NCI-H1092 treated with DMSO at 0.1 percent for 48 hours (cell line): ENCODE measurements around the gene RAI1.

ENCODE experiments used
- DNase-seq: peaks from one replicate; lab custom pipeline; 2025; lab: John Stamatoyannopoulos, UW

RAI1 gene

GRCh38 chr17:17719199-17719940, 38.1 kb downstream of the RAI1 start:
- no peak for DNase-seq

- DNase-seq: no peak
These were observed 38.8 kb downstream of the RAI1 start for GRCh38 chr17:17719966-17720543.

DNA sequence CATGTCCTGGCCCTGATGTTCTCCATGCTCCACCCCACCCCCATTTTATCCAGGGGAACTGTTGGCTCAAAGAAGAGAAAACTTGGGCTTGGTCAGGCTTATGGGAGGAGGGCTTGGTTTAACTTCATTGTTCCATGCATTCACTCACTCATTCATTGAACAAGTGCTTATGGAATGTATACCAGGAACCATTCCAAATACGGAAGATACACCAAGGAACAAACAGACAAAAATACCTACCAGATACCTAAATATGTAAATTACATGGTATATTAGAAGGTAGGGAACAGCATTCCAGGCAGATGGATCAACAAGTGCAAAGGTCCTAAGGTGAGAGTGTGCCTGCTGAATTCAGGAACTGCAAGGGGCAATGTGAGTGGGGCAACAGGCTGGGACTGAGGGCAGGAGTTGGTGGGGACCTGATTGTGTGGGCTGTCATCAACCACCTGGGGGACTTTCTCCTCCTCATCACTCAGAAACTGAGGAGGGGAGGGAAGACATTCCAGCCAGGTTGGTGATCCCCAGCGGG, 39.9 kb downstream of the RAI1 start:
- no peak for DNase-seq

DNA sequence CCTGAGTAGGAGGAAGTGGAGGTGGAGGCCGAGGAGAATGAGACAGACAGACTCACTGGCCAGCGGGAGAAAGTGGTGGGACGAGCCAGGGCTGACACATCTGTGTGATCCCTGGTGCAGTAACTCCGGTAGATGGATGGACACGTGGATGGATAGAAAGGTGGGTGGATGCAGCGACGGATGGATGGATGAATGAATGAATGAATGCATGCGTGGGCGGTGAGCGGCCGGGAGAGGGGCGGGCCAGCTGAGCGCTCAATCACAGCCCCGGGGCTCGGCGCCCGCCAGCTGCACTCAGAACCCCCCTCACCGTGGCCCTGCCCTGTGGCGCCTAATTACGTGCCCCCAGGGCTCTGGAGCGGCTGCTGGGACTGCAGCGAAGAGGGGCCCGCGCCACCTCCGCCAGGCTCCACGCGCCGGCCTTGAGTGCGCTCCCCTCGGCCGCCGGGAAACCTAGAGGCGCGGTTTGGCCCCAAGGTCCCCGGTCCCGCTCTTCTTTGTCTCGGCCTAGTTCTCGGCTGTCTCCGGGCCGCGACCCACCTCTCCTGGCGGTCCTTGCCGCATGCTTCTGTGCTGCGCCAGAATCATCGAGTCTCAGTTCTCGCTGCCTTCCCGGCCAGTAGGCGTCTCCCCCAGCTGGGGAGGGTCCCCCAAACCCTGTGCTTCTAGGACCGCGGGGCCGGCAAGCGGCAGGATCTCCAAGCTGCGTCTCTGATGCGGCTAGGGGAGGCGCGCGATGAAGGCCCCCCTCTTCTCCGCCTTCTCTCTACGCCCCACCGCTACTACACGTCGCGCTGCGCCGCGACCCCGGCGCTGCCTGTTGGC, 41.0 kb downstream of the RAI1 start:
- DNase-seq: peak; percentile 34

GRCh38 chr17:17722906-17723353, 41.7 kb downstream of the RAI1 start:
- DNase-seq: no peak

GRCh38 chr17:17723354-17724261, 42.4 kb downstream of the RAI1 start:
- peak; percentile 73 for DNase-seq

DNA sequence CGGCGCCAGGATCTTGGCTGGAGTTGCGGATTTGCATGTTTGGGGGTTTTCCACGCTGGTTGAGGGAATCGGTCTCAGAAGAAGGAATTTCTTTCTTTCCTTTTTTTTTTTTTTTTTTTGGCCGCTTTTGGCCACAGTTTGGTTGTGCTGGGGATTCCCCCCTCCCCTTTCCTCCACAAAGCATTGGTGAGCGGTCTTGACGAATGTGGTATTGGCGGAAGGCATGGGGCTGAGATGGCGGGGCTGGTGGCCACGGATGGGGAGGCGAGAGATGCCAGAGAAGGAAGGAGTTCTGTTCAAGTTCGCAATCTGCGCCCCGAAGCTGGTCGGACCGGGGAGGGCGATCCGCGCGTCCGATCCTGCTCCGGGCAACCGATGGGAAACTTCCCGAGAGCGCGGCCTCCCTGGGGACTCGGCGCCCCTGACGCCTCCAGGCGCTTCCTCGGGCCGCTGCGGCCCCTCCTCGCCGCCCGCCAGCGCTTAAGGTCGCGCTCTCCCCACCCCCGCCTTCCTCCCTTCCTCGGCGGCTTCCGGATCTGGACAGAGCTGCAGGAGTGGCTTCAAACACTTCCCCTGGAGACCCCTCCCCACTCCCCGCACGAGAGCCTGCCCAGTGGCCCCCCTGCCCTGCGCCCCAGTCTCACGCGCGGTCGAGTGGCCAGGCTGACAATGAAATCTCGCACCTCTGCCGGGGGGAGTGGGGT, 43.2 kb downstream of the RAI1 start:
- DNase-seq: no peak

DNA sequence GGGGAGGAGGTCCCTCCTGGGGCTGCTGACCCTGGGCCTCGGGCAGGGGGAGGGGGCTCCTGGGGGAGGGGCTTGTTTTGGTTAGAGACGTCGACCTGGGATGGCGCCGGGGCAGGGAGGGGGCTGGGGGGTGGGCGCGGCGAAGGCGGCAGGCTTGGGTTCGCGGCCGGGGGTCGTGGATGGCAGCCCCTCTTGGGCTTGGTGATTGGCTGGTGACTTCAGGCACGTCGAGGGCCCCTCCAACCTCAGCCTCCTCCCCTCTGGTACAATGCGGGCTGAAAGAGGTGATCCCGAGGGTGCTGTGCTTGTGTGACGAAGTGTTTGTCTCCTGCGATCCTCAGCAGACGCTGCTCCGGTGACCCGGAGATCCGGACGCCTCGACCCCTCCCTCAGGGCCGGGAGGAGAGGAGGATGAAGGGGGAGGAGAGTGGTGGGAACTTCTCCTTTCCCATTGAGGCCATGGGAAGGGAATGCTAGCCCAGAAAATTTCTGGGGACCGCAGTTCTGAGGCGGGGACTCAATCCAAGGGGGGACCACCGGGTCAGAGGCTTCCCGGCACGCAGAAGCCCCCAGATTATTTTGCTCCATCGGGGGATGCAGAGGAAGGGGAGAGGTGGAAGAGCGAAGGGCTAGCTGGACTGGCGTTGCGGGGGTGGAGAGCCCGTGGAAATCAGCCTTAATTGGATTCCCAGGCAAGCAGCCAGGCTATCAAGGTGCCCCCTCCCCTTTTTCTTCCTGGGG, 43.9 kb downstream of the RAI1 start:
- no peak for DNase-seq

- DNase-seq: no peak
These were observed 44.6 kb downstream of the RAI1 start for GRCh38 chr17:17725752-17726457.

GRCh38 chr17:17726458-17727060, 45.3 kb downstream of the RAI1 start:
- no peak for DNase-seq

DNA sequence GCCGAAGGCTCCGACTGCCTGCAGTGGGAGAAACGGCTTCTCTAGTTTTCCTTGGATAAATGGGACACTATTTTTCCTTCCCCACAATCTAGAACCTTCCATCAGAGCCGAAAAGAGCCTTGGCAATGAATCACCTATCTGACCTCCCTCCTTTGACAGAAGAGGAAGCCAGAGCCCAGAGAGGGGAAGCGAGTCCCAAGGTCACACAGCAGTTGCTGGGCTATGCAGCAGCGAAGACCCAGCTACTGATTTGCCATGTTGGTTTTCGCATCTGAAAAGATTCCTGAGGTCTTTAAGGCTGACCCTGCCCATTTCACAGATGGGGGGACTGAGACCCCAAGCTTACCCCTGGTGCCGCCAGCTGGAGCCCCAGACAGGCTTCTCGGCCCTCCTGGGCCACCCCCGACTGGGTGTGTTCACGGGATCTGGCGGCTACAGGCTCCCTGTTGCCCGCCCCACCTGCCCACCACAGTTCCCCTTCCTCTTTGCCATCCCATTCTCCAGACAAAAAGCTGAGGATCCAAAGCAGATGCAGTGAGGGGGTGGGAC, 45.9 kb downstream of the RAI1 start:
- DNase-seq: no peak

GRCh38 chr17:17728146-17728545, 46.9 kb downstream of the RAI1 start:
- no peak for DNase-seq

DNA sequence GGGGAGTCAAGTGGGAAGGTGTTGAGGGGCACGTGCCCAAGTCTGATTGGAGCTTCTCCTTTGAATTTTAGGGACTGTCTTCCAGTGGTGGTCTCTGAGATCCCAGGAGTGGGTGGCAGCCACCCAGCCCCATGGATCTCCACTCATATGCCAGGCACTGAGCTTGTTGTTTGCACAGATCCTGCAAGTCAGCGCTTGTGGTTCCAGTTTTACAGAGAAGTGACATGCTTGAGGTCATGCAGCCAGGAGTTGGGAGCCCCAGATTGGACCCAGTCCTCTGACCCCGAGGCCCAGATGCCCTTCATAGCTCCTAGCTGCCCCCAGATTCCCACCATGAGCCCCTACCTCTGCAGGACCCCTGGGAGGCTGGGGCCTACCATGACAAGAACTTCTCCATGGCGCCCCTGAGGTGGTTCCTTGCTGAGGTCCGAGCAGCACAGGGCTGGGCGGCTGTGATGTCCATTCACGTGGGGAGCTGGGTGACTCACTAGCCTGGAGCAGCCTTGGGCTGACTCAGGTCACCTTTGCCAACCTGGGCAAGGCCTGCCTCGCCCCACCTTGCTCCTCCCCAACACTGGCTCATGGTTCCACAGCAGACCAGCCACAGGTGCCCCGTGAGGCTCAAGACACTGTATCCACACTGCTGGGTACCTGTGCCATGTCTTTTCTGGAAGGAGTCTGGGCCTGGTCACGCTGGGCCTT, 47.4 kb downstream of the RAI1 start:
- no peak for DNase-seq

GRCh38 chr17:17729620-17730249, 48.5 kb downstream of the RAI1 start:
- DNase-seq: peak; percentile 7

DNA sequence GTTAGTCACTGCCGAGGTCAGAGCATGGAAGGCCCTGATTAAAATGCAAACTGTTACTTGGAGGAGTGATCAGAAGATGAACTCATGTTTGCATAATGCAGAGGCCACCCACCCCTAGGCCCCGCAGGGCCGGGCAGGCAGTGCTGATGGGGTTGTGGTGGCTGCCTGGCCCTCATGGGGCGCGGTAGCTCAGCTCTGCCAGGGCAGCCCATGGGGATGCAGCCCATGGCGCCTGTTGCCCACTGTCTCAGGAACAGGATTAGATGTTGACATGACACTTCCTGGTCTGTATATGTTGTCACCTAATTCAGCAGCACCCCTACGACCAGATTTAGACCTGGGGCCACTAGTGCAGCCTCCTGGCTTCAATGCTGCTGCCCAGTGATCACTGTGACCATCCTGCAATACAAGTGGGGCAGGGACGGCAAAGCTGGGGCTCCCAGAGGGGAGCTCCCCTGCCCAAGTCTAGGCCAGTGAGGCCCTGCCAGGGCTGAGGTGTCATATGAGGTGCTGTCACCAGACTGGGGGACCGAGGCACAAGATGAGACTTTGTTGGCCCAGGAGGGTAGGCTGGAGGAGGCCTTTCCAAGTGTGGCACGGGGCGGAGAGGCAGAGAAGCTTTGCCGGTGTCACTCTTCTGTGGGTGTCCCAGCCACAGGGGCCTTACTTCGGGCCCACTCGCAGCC, 49.1 kb downstream of the RAI1 start:
- DNase-seq: no peak

GRCh38 chr17:17732444-17732843, 51.2 kb downstream of the RAI1 start:
- DNase-seq: no peak
